ENCODE results near the gene NPC1L1.
"Not testable (repeated sequence)": the region's sequence is repeated elsewhere in the genome, so short reads cannot be mapped to it uniquely, and the experiment has no call there.

Gene NPC1L1

GRCh38 chr7:44534501-44534900 lies 6.6 kb downstream of the NPC1L1 start:
- DNase-seq (ENCODE audit: low spot score), result peak; percentile 61

- DNase-seq (ENCODE audit: low spot score), result no peak
Measured at GRCh38 chr7:44534087-44534486, 7.0 kb downstream of the NPC1L1 start.

DNA sequence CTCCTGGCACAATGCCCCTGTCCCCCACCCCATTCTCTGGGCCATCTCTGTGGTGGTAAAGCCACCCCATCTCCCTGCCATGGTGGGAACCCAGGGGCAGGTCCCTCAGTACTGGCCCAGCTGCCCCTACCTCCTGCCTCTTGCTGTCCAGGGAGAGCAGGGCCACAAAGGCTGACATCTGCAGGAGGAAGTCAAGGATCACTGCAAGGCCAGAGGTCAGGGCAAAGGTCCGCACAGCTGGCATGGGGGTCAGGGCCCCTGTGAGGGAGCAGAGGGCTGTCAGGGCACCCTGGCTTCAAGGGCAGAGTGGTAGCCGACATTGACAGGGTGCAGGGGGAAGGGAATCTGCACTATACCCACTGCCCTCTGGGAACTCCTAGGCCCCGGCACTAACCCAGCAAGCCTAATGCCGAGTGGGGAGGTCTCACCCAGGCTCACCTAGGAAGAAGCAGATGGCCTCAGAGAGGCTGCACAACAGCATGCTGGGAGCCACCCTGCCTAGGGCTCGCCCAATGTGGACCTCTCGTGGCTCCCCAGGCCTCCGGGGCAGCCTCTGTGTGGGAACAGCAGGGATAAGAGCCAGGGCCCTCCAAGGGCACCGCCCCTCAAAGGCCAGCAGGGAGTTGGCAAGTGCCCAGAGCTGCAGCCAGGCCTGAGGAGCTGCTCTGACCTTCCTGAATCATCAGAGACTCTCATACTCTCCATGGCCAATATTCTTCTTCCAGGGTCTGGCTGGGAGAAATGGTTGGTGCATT lies 7.7 kb downstream of the NPC1L1 start:
- DNase-seq (ENCODE audit: low spot score), result no peak

DNA sequence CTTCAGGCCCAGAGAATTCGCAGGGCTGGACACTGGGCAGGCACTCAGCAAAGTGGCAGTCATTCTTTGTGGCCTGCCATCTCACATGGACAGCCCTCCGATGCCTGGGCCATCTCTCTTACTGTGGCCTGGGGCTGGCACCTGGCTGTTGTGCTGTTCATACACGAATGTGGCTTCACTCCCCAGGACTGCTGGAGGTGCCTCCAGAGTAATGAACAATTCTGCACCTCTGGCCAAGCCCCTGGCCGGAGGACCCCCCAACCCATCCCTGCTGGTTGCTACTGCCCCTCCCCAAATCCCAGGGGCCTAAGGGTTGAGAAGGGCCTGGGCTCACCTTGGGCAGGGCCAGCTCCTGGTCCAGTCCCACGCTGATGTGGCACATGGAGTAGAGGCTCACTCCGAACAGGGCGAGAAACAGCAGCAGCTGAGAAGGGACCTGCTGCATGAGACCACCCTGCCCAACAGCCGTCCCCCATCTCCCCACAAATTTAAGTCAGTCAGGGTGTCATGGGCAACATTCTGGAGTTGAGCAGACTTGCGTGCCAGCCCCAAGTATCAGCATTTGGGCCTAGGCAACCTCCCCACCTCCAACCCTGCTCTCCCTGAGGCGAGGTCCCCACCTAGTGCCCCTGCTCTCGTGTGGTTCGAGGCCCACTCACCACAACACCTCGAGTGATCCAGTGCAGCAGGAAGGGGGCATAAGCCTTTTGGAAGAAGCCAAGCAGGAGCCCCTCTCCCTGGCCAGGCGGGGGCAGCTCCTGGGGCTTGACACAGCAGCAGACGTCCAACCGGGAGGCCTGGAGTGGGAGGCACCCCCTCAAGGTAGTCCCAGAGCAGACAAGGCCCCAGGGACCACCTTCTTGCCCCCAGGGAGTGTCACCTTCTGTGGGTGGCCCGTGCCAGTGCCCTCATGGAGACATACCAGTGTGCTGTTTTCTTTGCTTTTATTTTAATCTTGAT lies 9.4 kb downstream of the NPC1L1 start:
- DNase-seq (ENCODE audit: low spot score), result no peak

DNA sequence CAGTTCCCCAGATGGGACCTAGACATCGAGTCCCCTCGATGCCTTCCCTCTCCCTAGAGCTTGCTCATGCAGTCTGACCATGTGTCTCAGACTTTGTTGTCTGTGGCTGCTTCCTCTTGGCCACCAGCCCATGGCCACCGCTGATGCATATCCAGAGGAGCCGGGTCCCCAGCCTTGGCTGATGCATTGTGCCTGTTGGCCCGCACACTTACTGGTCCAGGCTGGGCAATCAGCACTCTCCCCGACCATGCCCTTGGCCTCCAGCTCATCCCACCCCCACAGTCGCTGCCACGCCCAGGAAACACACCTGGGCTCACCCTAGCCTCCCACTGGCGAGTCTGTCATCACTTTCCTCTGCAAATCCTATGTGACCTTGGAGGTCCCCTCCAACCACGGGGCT lies 10.1 kb downstream of the NPC1L1 start:
- no peak for DNase-seq (ENCODE audit: low spot score)

GRCh38 chr7:44524811-44525388 lies 16.2 kb downstream of the NPC1L1 start:
- no peak for DNase-seq (ENCODE audit: low spot score)

DNA sequence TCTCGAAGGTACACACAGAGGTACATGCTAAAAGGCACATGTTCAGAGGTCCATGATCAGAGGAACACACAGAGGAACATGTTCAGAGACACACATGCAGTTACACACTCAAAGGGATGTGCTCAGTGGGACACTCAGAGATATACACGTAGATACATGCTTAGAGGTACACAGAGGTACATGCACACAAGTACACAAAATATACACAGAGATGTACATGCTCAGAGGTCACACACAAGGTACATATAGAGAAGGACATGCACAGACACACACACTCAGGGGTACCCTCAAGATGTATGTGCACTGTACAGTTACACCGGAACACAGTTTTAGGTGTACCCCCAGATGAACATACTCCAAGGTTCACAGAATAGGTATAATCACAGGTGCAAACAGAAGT lies 18.8 kb downstream of the NPC1L1 start:
- no peak for DNase-seq (ENCODE audit: low spot score)

DNA sequence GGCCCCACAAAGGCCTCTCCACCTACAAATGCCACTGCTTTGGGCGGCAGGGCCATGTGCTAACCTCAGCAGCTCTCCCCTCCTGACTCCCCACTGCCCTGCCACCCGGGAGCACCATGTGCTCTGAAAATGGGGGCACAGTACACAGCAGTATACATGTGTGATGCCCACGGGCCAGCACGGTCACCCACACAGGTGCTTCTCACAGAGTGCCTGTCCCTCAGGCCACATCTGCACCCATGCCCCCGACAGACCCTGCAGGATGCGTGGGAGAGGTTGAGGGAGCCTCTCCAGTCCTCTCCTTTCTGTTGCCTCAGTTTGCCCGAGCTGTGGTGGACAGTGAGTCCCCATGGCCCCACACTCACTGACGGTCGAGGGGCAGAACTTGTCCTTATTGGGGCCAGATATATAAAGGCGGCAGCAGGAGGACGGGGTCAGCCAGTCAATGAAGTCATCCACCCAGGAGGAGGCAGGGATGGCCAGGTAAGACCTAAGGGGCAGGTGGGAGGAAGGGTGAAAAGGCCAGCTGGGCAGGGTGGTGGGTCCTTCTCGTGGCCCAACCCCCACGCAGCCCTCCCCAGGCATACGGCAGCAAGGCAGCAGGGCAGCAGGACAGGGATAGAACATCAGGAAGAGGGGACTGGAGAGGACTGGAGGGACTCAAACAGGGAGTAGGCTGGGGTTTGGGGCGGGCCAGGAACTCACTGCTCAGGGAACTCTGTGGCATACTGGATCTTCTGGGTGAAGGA lies 19.6 kb downstream of the NPC1L1 start:
- DNase-seq (ENCODE audit: low spot score), result no peak

GRCh38 chr7:44520574-44520973 lies 20.6 kb downstream of the NPC1L1 start:
- no peak for DNase-seq (ENCODE audit: low spot score)

DNA sequence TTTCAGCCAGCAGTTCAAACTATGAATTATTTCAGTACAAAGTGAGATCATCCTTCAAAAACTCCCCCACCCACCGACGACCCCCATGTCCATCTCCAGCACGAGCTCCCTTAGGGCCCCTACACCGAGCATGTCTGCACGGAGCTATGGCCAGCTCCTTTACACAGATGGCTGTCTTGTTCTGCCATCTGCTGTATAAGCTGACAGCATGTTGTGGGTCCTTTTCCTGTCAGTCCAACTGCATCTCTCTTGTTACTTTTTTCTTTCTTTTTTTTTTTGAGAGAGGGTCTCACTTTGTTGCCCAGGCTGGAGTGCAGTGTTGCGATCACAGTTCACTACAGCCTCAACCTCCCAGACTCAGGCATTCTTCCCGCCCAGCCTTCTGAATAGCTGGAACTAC lies 21.6 kb downstream of the NPC1L1 start:
- no peak for DNase-seq (ENCODE audit: low spot score)

GRCh38 chr7:44518761-44519160 lies 22.4 kb downstream of the NPC1L1 start:
- no peak for DNase-seq (ENCODE audit: low spot score)

DNA sequence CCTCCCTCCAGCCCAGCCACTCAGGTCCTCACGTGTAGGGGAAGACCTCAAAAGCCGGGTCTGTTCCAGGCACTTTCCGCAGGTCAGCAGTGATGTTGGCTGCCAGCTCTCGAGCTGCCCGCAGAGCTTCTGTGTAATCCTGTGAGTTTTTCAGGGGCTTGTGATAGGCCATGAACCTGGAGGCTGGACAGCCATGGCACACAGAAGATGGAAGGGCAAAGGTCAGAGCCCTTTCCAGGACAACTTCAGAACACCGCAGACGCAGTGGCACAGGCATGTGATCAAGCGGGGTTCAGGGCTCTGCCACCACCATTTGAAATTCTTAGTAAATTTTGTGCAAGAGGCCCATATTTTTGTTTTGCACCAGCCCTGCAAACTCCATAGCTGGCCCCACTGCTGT lies 24.0 kb downstream of the NPC1L1 start:
- no peak for DNase-seq (ENCODE audit: low spot score)

GRCh38 chr7:44515590-44516268 lies 25.4 kb downstream of the NPC1L1 start:
- no peak for DNase-seq (ENCODE audit: low spot score)

DNA sequence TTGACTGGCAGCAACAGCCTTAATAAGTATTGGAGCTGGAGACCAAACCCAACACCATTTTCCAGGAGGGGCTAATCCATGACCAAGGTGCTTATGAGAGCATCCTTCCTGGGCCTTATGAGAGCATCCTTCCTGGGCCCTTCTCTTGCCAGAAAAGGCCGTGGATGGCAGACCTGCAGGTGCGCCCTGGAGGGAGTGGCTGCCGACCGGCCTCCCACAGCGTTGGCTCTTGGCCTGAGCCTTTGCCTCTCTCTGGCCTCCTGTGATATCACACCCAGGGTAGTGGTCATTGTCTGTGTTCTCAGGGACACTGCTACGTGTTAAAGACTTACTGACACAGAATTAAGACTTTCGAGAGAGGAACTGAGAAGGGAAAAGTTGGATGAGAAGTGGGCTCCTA lies 28.4 kb downstream of the NPC1L1 start:
- DNase-seq (ENCODE audit: low spot score), result no peak

DNA sequence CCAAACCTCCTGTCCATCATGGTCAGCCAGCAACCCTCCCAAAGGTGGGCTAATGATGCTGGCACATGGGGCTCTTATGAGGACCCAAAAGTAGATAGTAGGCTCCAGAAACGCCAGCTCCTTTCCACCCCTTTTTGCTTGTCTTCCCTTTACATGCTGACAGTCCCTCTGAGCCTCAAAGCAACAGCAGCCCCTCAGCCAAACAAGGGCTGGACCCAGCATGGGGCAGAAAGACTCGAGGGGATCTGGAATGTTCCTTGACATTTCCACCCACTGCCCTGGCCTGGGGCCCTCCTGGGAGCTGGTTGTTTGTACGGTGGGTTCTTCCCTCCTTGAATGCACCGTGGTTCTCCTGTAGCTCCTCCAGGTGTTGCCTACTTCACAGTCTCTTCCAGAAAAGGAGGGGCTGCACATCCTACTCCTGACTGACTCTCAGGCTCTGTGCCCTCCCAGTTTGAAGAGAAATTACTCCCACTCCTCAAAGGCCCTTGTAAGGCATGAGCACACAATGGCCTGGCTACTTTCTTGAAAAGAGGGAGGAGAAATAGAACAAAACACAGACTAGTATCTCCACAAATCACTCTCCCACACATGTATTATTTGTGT lies 29.2 kb downstream of the NPC1L1 start:
- no peak for DNase-seq (ENCODE audit: low spot score)

DNA sequence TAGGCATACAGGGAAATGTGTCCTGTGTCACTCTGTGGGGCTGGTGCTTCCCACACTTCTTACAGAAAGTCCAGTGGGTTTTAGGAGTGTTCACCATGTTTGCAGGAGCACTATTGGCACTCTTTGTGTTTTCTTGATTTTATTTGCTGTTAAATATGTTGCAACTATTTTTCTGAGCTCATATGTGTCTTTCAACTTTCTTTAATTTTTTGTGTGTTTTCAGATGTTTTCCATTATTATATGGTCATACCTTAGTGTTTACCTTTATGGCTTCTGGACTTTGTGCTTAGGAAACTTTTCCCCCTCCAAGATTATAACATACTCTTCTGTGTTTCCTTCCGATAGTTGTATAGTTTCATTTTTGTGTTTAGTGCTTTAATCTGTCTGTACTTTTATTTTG lies 29.9 kb downstream of the NPC1L1 start:
- no peak for DNase-seq (ENCODE audit: low spot score)

DNA sequence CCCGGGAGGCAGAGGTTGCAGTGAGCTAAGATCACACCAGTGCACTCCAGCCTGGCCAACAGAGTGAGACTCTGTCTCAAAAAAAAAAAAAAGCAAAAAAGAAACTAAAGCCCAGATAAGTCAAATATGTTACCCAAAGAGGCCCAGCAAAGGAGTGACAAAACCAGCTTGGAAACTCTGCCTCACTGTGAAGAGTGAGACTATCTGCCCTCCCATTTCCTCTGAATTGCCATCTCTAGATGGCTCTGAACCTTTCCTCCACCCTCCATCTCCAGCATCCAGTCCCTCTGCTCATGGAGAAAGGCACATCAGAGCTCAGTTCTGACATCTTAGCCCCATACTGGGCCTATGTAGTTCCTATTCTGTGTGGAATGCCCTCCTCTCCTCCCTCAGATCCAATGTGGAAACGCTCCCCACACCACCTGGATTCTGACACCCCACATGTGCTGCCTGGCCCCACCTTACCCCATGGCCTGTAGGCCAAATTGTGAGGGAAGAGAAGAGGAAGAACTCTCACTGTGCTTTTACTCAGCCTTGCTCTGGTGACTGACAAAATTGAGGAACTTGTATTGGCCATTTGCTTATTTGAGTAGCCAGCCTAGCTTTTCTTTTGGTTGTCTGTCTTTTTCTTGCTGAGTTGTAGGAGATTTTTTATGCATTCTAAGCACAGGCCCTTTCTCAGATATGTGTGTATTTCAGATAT lies 32.7 kb downstream of the NPC1L1 start:
- DNase-seq (ENCODE audit: low spot score), result no peak

GRCh38 chr7:44506592-44507288 lies 34.4 kb downstream of the NPC1L1 start:
- DNase-seq (ENCODE audit: low spot score), result not testable (repeated sequence)

DNA sequence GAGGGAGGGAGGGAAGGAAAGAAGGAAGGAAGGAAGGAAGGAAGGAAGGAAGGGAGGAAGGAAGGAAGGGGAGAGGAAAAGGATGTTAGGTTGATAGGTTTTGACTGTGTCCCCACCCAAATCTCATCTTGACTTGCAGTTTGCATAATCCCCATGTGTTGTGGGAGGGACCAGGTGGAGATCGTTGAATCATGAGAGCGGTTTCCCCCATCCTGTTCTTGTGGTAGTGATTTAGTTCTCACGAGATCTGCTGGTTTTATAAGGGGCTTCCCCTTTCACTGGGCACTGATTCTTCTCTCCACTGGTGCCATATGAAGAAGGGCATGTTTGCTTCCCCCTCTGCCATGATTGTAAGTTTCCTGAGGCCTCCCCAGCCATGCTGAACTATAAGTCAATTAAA lies 35.5 kb downstream of the NPC1L1 start:
- no peak for DNase-seq (ENCODE audit: low spot score)

Measured in RKO (cell line).